Stimulated activated CD4-positive, alpha-beta T cell treated with anti-CD3 and anti-CD28 coated beads, Interleukin-1b, Interleukin-23, amount 100 ng/mL, for 48 hours (primary cell): Measurements from ENCODE around the gene SMARCB1.

Experiments used
- DNase-seq: peaks from one replicate; pipeline ENCODE4 v3.0.0-alpha.2; 2020

The SMARCB1 gene

GRCh38 chr22:23763579-23763945 lies 23.2 kb upstream of the SMARCB1 start:
- peak; percentile 52 for DNase-seq

DNA sequence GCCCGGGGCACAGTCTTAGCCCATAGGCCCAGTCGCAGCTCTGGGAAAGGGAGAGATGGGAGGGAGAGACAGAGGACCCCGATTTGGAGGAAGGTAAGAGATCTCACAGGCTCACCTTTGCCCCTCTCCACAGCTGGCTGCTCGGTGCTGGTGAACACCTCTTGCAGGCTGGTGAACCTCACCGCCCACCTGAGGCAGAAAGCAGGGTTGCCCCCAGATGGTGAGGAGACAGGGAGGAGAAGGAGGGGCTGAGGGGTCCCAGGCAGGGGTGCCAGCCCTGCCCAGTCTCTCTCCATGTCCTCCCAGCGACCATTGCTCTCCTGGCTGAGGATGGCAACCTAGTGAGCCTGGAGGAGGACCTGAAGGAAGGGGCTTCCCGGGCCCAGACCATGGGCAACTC lies 22.8 kb upstream of the SMARCB1 start:
- no peak for DNase-seq

DNA sequence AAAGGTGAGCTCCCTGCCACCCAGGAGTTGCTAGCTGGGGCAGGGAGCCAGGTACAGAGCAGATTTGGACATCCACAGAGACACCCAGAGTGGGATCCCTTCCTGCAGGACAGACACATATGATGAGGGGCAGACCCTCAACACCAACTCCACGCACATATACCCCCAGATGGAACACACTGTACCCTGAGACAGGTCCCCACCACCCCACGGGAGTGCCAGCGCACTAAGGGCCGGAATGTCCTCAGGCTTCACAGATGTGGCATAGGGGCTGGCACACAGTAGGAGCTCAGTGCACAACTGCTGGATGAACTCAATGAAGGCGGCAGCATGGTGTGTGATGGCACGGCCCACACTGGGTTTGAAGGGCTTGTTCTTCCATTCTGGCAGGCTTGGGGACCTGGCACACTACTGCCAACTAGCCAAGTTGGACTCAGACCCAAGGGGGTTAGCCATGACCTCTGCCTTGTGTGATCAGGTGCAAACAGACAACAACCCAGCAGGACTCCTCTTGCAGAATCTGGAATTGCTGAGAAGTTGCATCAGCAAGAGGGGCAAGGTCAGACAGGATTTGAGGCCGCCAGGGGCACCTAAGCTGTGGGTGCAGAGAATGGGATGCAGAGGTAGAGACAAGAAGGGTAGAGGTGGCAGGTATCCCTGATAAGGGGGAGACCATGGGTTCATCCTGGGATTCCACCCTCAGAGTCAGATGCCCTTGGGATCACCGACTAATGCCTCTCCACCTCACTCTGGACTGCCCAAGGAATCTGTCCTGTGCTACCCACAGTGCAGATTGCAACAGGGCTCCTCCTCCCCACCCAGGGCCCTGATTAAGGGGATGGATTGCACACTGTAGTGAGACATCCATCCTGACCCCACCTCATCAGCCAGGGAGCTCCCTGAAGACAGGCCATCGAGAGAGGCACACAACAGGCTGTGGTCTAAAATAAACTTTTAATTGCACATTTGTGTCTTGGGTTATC lies 21.6 kb upstream of the SMARCB1 start:
- no peak for DNase-seq

- no peak for DNase-seq
Observed at GRCh38 chr22:23767303-23767672, 19.5 kb upstream of the SMARCB1 start.

GRCh38 chr22:23767673-23768548 lies 18.9 kb upstream of the SMARCB1 start, which contains the start of gene CHCHD10:
Gene CHCHD10, minus strand, starts transcription at chr22:23767972. Its CDS starts 98 bp downstream, at chr22:23767874.
- DNase-seq: peak; percentile 74

- no peak for DNase-seq
Observed at GRCh38 chr22:23769321-23769965, 17.3 kb upstream of the SMARCB1 start.

DNA sequence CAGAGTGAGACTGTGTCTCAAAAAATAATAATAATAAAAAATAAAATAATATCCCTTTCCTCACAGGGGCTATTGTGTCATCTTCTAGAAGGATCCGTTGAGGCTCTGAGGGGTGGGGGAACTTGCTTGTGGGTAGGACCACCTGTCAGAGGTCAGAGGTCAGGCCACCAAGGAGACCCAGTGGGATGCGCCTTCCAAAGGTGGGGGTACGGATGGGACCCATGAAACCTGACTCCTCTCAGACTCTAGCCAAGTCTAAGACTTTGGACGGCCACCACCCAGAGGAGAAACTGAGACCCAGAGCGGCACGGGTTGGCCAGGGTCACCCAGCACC lies 14.5 kb upstream of the SMARCB1 start:
- DNase-seq: no peak

DNA sequence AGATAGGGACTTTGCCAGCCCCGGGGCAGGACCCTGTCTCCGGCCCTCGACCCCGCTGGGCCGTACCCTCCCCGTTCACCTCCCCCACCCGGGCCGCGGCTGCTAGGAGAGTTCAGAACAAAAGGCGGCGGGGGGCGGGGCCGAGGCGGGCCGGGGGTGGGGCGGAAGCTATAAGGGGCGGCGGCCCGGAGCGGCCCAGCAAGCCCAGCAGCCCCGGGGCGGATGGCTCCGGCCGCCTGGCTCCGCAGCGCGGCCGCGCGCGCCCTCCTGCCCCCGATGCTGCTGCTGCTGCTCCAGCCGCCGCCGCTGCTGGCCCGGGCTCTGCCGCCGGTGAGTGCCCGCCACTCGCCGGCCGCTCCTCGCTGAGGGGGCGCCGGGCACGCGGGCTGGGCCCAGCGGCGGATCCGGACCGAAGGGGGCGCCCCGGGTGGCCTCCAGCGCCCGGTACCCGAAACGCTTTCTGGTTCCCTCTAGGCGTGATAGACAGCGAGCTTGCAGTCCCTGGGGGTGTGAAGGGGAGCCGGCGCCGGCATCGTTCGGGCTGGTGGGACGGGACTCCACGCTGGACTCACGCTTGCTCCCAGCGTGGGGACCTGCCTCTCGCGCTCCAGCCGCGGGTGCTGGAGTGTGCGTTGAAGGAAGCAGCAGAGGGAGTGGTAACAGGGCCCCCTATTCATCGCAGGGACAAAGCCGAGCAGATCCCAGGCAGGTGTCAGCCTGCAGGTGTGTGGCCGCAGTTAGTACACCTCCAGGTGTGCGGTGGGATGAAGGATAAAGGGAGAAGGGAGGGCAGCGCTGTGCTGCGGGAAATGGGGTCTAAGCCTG lies 13.9 kb upstream of the SMARCB1 start, which contains the start of gene MMP11:
Gene MMP11 (plus strand): TSS at position 201 of the 825 bp plus-strand sequence. CDS start 22 bp downstream, at position 223.
- peak; percentile 23 for DNase-seq

- DNase-seq: no peak
Observed at GRCh38 chr22:23773483-23774113, 13.2 kb upstream of the SMARCB1 start.

DNA sequence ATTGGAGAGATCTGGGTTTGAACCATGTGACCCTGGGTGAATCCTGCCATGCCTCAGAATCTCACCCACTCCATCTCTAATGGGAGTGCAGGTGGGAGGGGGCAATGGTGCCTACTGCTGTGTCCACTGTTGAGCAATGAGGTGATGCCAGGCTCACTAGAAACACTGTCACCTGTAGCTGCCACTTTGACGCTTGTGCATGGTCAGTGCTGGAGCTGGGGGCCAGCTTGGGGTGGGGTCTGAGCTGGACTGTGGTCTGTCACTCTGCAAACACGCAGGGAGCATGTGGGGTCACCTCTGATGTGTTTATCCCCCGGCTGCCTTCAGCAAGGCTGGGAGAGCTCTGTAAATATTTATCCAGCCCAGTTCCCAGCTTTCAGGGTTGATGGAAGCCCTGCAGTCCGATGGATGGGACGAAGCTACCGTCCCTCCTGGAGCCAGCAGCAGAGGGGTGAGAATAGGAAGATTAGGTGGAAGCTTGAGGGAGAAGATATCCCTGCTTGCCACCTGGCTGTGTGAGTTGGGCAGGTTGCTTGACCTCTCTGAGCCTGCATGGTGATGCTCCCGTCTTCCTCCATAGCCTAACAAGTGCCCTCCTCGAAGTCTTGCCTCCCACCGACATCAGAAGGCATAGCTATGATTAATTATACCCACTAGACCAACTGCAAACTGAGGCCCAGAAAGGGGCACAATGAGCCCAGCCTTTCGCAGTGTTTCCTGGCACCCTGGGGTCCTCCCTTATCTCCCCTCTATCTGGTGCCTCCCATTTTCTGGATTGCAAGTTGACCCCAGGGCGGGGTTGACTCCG lies 12.4 kb upstream of the SMARCB1 start:
- no peak for DNase-seq

GRCh38 chr22:23774922-23775436 lies 11.8 kb upstream of the SMARCB1 start:
- no peak for DNase-seq

GRCh38 chr22:23775779-23776375 lies 10.9 kb upstream of the SMARCB1 start:
- no peak for DNase-seq

GRCh38 chr22:23777776-23778576 lies 8.8 kb upstream of the SMARCB1 start:
- DNase-seq: no peak

GRCh38 chr22:23778577-23778900 lies 8.2 kb upstream of the SMARCB1 start:
- no peak for DNase-seq

GRCh38 chr22:23779083-23779482 lies 7.7 kb upstream of the SMARCB1 start:
- DNase-seq: no peak

- DNase-seq: no peak
Observed at GRCh38 chr22:23779731-23780130, 7.0 kb upstream of the SMARCB1 start.

- DNase-seq: no peak
Observed at GRCh38 chr22:23780146-23780748, 6.5 kb upstream of the SMARCB1 start.

DNA sequence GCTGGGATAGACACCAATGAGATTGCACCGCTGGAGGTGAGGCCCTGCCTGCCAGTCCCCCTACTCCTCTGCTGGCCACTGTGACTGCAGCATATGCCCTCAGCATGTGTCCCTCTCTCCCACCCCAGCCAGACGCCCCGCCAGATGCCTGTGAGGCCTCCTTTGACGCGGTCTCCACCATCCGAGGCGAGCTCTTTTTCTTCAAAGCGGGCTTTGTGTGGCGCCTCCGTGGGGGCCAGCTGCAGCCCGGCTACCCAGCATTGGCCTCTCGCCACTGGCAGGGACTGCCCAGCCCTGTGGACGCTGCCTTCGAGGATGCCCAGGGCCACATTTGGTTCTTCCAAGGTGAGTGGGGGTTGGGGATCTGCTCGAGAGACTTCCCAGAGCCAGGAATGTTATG lies 5.7 kb upstream of the SMARCB1 start:
- no peak for DNase-seq
